Activated CD4-positive, alpha-beta T cell treated with anti-CD3 and anti-CD28 coated beads for 24 hours (primary cell): ENCODE measurements around the gene MARK1.
"Not testable (repeated sequence)": the region's sequence is repeated elsewhere in the genome, so short reads cannot be mapped to it uniquely, and the experiment has no call there.

ENCODE experiments used
- DNase-seq, 2 donors: peaks; one replicate each; pipeline ENCODE4 v3.0.0-alpha.2; 2020; ENCODE audit warnings: low read depth in 2 of 2

Gene MARK1

DNA sequence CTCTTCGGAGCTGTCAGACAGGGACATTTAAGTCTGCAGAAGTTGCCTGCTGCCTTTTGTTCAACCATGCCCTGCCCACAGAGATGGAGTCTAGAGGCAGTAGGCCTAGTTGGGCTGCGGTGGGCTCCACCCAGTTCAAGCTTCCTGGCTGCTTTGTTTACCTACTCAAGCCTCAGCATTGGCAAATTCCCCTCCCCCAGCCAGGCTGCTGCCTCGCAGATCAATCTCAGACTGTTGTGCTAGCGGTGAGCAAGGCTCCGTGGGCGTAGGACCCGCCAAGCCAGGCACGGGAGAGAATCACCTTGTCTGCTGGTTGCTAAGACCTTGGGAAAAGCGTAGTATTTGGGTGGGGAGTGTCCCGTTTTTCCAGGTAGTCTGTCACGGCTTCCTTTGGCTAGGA, 83.2 kb downstream of the MARK1 start:
- DNase-seq: not testable (repeated sequence)

DNA sequence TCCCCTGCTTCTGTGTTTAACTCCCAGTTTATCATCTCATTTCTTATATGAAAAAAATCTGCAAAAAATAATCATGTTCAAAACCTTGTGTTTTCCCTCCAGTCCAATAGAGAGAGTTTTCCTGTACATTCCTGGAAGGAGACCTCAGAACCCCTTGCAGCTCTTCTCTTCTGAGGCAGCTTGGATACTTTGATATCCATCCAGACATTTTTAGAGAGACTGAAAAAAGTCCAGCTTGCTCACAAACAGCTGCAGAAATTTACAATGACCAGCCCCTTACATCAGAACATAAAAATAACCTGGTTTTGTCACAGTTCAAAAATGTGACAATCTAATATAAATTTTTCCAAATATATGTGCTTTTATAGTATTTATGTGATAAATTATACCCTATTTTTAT, 88.9 kb downstream of the MARK1 start:
- no peak for DNase-seq

DNA sequence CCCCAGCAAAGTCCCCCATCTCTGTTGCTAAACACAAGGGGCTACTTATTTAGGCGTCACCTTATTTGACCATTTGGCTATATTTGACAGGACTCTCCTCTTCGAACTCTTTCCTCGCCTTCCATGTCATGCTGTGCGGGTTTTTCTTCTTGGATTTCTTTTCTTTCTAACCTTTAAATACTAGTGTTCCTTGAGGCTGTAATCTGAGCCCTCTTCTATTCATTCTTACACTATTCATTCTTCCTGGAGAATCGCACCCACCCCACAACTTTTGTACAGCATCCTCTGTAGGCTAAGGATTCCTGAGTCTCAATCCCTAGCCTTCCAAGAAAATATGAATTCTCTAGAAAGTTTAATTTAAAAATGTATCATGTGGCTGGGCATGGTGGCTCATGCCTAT, 100.5 kb downstream of the MARK1 start:
- no peak for DNase-seq

- DNase-seq: no peak
These were observed 103.4 kb downstream of the MARK1 start for GRCh38 chr1:220631238-220631815.

GRCh38 chr1:220637759-220638158, 109.8 kb downstream of the MARK1 start:
- no peak for DNase-seq

DNA sequence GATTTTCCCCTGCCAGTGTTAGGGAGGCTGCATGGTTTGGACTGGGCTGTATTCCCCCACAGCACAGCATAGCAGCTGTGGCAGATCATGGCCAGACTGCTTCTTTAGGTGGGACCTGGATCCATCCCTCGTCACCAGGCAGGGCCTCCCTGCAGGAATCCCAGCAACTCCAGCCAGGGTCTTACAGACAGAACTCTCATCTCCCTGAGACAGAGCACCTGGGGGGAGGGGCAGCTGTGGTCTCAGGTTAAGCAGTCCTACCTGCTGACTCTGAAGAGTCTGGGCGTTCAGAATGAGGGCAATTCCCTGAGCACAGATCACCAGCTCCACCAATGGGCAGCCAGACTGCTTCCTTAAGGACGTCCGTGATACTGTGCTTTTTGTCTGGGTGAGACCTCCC, 114.3 kb downstream of the MARK1 start:
- no peak for DNase-seq

DNA sequence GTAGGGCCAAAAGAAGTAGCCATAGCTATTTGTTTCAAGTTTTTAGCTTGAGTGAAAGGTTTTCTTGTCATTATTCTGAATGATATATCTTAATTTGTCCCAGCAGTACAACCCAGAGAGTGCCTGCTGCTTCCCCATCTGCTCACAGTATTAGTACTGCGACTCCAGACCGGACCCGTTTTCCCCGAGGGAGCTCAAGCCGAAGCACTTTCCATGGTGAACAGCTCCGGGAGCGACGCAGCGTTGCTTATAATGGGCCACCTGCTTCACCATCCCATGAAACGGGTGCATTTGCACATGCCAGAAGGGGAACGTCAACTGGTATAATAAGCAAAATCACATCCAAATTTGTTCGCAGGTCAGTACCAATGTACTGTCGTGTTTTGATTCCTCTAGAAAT, 125.1 kb downstream of the MARK1 start:
- DNase-seq: no peak

DNA sequence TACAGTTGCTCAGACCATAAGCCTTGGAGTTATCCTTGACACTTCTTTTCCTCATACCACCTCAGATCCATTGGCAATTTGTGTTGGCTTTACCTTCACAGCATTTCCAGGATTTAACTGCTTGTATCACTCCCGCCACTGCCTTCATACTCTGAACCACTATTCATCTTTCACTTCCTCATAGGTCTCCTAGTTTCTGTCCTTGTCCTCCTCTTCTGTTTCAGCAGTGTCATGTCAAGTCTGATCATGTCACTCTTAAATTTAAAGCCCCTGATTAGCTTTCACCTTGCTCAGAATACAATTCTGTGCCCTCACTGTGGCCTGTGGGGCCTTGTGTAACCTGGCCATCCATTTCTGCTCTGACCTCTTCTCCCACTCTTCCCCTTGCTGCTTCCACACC, 127.6 kb downstream of the MARK1 start:
- DNase-seq: no peak

DNA sequence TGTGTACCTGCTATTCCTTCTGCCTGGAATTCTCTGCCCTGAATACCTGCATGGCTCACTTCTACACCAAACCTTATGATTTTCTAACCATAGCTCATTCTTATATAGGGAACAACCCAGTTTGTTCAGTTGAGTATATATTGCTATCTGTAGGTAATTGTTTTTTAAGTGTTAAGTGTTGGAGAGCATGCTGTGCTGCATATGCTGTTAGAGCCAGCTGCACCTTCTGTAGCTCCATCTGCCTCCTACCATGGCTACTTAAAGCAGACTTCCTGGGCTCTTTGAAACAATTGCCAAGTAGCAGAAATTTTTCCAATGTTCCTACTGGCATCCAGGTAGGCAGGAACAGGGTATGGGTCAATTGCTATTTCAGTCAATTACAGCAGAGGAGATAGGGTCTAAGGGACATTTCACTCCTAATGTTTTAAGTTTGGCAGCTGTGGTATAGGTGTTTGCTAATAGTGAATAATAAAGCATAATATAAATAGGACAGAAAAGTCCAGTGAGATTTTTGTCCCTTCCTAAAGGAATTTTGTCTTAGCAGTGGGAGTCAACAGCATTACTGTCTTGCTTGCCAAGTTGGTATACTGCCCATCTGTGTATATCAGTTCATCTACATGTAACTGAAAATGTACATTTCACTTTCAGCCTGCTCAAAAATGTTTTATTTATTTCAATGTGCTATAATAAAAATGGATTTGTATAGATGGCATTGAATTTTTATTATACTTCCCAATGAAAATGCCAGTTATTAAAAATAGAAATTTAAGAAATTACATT, 128.2 kb downstream of the MARK1 start:
- DNase-seq: no peak

DNA sequence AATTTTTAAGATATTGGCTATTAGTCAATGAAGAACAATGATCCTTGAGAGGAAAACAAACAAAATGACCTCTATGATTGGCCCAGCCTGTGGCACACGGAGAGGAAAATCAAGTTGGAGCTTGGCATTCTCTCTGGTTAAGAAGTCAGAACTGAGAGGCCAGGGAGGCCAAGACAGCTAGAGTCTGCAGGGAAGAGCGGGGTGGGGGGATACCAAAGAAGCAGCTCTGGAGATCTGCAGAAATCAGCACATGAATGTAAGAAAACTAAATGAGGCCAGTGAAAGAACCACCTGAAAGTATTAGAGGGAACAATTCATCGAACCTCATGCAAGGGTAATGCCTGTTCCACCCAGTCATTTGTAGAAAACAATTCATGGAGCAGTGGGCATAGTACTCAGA, 138.4 kb downstream of the MARK1 start:
- DNase-seq: no peak

DNA sequence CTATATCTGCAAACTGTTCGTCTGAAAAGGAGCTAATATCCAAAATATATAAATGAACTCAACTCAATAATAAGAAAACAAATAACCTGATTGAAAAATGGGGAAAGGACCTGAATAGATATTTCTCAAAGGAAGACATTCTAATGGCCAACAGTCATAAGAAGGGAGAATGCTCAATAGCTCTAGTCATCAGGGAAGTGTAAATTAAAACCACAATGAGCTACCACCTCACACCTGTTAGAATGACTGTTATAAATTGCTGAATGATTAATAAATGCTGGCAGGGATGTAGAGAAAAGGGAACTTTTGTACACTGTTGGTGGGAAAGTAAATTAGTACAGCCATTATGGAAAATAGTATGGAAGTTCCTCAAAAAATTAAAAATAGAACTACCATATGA, 141.1 kb downstream of the MARK1 start:
- DNase-seq: no peak

DNA sequence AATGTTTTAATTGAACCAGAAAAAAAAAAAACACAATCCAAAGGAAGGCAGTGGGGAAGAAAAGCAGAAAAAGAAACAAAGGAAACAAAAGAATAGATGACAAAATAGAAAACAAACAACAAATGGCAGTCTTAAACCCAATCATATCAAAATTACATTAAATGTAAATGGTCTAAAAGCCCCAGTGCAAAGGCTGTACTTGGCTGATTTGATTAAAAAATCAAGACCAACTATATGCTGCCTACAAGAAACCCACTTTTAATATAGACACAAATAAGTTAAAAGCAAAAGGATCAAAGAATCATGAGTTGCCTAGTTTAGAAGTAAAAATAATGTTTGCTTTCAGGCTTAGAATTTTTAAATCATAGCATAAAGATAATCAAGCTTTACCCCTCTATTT, 142.4 kb downstream of the MARK1 start:
- no peak for DNase-seq

DNA sequence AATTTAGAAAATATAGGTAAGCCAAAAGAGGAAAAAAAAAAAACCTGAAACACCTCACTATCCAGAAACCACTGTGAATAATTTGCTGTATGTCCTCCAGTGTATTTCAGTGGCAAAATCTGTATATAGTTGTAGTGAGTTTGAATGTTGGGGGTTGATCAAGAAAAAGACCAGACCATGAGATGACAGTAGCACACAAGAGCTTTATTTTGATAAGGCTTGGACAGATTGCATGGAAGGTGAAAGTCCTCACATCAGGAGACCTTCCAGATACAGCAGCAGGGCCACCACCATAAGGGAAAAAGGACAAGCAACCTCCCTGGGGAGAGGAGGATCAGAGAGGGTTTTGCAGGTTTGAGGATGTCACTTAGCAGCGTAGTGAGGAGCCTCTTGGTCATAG, 146.0 kb downstream of the MARK1 start:
- DNase-seq: no peak

- no peak for DNase-seq
These were observed 149.3 kb downstream of the MARK1 start for GRCh38 chr1:220677251-220677650.

DNA sequence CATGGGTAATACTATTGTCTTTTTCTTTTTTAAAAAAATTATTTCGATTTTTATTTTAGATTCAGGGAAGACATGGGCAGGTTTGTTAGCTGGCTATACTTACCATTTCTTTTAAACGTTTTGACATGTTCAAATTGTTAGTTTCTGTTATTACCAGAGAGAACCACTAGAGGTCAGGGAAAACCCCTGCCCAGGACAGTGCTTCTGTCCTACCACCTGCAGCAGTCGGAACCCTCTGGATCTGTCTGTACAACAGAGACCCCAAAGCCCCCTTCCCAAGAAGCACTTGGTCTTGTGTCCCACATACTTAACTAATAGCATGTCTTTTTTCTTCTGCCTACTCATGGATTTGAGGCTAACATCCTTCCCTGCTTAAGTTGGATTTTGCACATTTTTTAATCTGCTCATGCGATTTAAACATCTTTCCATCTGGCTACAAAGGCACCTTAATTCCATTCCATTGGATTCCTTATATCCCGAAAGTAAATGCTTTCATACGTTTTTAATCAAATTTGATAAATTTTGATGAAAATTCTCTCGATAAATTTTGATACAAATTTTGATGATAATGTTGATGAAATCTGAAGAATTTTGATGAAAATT, 152.2 kb downstream of the MARK1 start:
- no peak for DNase-seq

DNA sequence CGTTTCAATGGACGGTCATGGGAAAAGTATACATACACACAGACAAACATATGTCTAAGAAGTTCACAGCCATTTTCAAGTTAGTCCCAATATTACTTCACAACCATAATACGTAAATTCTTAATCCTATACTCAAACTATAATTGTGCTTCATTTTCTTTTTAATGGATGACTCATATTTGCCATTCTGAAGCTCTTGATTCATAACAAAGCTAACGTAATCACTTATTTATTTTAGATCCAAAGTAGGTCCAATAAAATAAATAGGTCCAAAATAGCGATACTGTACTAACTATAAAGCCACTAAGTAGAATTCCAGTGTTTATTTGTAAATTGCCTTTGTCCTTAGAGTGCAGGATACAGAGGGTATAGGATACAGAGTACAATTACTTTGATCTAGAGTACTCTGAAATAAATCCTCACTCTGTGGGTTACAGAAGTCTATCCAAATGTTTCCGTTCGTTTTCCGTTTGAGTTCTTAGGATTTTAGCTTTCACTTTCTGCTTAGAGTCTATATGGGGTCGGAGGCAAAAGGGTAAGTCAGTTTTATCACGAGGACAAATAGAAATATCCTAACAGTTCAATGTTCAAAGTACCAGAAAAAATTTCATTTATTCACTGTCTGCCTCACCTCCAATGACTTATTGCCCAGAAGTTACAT, 153.4 kb downstream of the MARK1 start:
- DNase-seq: no peak

GRCh38 chr1:220682901-220683576, 155.1 kb downstream of the MARK1 start:
- DNase-seq: no peak

- not testable (repeated sequence) for DNase-seq
These were observed 155.8 kb downstream of the MARK1 start for GRCh38 chr1:220683716-220684115.

DNA sequence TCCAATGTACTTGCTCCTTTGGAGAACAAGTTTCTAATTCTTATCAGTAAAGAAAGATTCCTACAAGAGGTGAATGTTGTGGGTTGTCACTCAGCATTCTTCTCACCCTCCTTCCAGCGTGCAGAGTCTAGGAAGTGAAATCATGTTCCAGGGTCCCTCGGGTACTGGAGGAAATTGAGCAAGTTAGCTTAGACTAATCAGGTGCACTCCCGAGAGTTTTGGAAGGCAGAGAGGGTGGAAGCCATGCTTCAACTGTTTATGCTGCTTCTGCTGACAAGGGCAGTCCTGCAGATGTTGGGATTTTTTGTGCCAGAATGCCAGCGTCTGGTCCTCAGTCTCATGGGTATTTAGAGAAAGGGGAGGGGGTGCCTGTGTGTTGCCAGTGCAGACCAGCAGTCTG, 157.0 kb downstream of the MARK1 start:
- no peak for DNase-seq

GRCh38 chr1:220685879-220686278, 157.9 kb downstream of the MARK1 start:
- no peak for DNase-seq

GRCh38 chr1:220687809-220688208, 159.9 kb downstream of the MARK1 start:
- DNase-seq: no peak

GRCh38 chr1:220689666-220690065, 161.7 kb downstream of the MARK1 start:
- no peak for DNase-seq
